B cell (primary cell): ENCODE measurements around the gene LPCAT4.

Experiments
- EZH2 ChIP-seq: IDR thresholded peaks from 2 replicates; pipeline ENCODE4 v1.6.1; 2012; ENCODE audit warnings: borderline replicate concordance, low read depth, mild to moderate bottlenecking, moderate library complexity, low read length; ENCODE audit not compliant: insufficient read depth, poor library complexity, severe bottlenecking
- TF ChIP-seq, protein P1 (sequence below): fragments of 200-600 bp; IDR thresholded peaks from one replicate; pipeline ENCODE4 v1.8.0; 2022; ENCODE audit warnings: antibody characterized with exemption, mild to moderate bottlenecking

DNA sequence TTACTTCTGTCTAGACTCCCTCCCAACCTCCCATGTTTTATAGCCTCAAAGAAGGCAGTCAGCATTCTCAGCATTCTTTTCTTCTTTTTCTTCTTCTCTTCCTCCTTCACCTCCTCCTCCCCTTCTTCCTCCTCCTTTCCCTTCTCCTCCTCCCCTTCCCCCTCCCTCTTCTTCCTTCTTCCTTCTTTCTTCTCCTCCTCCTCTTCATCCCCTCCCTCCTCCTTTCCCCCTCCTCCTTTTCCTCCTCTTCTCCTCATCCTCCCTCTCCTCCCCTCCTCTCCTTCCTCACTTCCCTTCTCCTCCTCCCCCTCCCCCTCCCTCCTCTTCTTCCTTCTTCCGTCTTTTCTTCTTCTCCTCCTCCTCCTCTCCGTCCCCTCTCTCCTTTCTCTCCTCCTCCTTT lies 3.6 kb upstream of the LPCAT4 start:
- TF ChIP-seq, protein P1, sequence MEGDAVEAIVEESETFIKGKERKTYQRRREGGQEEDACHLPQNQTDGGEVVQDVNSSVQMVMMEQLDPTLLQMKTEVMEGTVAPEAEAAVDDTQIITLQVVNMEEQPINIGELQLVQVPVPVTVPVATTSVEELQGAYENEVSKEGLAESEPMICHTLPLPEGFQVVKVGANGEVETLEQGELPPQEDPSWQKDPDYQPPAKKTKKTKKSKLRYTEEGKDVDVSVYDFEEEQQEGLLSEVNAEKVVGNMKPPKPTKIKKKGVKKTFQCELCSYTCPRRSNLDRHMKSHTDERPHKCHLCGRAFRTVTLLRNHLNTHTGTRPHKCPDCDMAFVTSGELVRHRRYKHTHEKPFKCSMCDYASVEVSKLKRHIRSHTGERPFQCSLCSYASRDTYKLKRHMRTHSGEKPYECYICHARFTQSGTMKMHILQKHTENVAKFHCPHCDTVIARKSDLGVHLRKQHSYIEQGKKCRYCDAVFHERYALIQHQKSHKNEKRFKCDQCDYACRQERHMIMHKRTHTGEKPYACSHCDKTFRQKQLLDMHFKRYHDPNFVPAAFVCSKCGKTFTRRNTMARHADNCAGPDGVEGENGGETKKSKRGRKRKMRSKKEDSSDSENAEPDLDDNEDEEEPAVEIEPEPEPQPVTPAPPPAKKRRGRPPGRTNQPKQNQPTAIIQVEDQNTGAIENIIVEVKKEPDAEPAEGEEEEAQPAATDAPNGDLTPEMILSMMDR = no peak
- TF ChIP-seq EZH2 = no peak
